IPS-18c (cell line): ENCODE measurements around the gene CCL13.

Source experiments
- H3K4me3 ChIP-seq: 2 replicates; pipeline ENCODE4 v1.7.0; 2013; ENCODE audit warnings: low read depth, mild to moderate bottlenecking, low read length, moderate library complexity; ENCODE audit not compliant: insufficient read depth
- H3K9me3 ChIP-seq: one replicate; pipeline ENCODE4 v1.6.1; 2013; ENCODE audit warnings: mild to moderate bottlenecking, low read length, moderate library complexity; ENCODE audit not compliant: control insufficient read depth, insufficient read depth

CCL13 gene

GRCh38 chr17:34374457-34374856, 18.2 kb downstream of the CCL13 start:
- H3K9me3 ChIP-seq: no peaks in the 10 kb centered on the region
- H3K4me3 ChIP-seq: no peak overlapping the region

- Histone ChIP-seq H3K9me3 (no peaks in the 10 kb centered on the region), H3K4me3 (no peak overlapping the region)
These were observed 19.2 kb downstream of the CCL13 start for GRCh38 chr17:34375426-34375997.

- Histone ChIP-seq H3K4me3 (no peak overlapping the region), H3K9me3 (no peaks in the 10 kb centered on the region)
These were observed 21.0 kb downstream of the CCL13 start for GRCh38 chr17:34377078-34377823.

GRCh38 chr17:34378664-34379101, 22.4 kb downstream of the CCL13 start:
- Histone ChIP-seq H3K9me3 (no peaks in the 10 kb centered on the region), H3K4me3 (no peak overlapping the region)

- Histone ChIP-seq H3K4me3 (no peak overlapping the region), H3K9me3 (no peaks in the 10 kb centered on the region)
These were observed 23.6 kb downstream of the CCL13 start for GRCh38 chr17:34379868-34380267.

GRCh38 chr17:34382621-34383124, 26.4 kb downstream of the CCL13 start:
- H3K4me3 ChIP-seq: no peak overlapping the region
- peaks cover 2% of the 10 kb centered on the region for H3K9me3 ChIP-seq

- no peak overlapping the region for H3K4me3 ChIP-seq
- H3K9me3 ChIP-seq: peaks cover 2% of the 10 kb centered on the region
These were observed 26.9 kb downstream of the CCL13 start for GRCh38 chr17:34383216-34383615.

- Histone ChIP-seq H3K4me3 (no peak overlapping the region), H3K9me3 (peaks cover 2% of the 10 kb centered on the region)
These were observed 28.0 kb downstream of the CCL13 start for GRCh38 chr17:34384271-34384670.

- Histone ChIP-seq H3K4me3 (no peak overlapping the region), H3K9me3 (peaks cover 2% of the 10 kb centered on the region)
These were observed 28.7 kb downstream of the CCL13 start for GRCh38 chr17:34384822-34385605.

- H3K4me3 ChIP-seq: no peak overlapping the region
- peaks cover 2% of the 10 kb centered on the region for H3K9me3 ChIP-seq
These were observed 30.0 kb downstream of the CCL13 start for GRCh38 chr17:34386343-34386696.

- H3K9me3 ChIP-seq: peaks cover 2% of the 10 kb centered on the region
- no peak overlapping the region for H3K4me3 ChIP-seq
These were observed 30.6 kb downstream of the CCL13 start for GRCh38 chr17:34386697-34387550.

- no peak overlapping the region for H3K4me3 ChIP-seq
- peaks cover 2% of the 10 kb centered on the region for H3K9me3 ChIP-seq
These were observed 31.3 kb downstream of the CCL13 start for GRCh38 chr17:34387566-34387965.

- H3K4me3 ChIP-seq: no peak overlapping the region
- H3K9me3 ChIP-seq: peaks cover 2% of the 10 kb centered on the region
These were observed 33.0 kb downstream of the CCL13 start for GRCh38 chr17:34389126-34389750.

GRCh38 chr17:34390649-34391048, 34.4 kb downstream of the CCL13 start:
- Histone ChIP-seq H3K4me3 (no peak overlapping the region), H3K9me3 (peaks cover 2% of the 10 kb centered on the region)

- Histone ChIP-seq H3K9me3 (peaks cover 2% of the 10 kb centered on the region), H3K4me3 (no peak overlapping the region)
These were observed 35.0 kb downstream of the CCL13 start for GRCh38 chr17:34391241-34391640.

- no peaks in the 10 kb centered on the region for H3K9me3 ChIP-seq
- no peak overlapping the region for H3K4me3 ChIP-seq
These were observed 37.1 kb downstream of the CCL13 start for GRCh38 chr17:34393401-34393800.

GRCh38 chr17:34397265-34397664, 41.0 kb downstream of the CCL13 start:
- H3K9me3 ChIP-seq: no peaks in the 10 kb centered on the region
- no peak overlapping the region for H3K4me3 ChIP-seq
